SHP77 (cell line): ENCODE data around the gene IL1RAPL2.
"Not testable (repeated sequence)": the region's sequence is repeated elsewhere in the genome, so short reads cannot be mapped to it uniquely, and the experiment has no call there.

Experiments used
- DNase-seq, 2 experiments: peaks; one replicate each; lab custom pipeline; 2025; lab: John Stamatoyannopoulos, UW

The IL1RAPL2 gene

DNA sequence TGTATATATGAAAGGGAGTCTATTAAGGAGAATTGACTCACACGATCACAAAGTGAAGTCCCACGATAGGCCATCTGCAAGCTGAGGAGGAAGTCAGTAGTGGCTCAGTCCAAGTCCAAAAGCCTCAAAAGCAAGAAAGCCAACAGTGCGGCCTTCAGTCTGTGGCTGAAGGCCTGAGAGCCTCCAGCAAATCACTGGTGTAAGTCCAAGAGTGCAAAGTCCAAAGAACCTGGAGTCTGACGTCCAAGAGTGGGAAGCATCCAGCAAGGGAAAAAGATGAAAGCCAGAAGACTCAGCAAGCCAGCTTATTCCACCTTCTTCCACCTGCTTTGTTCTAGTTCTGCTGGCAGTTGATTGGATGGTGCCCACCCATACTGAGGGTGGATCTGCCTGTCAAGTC is 104.1 kb downstream of the IL1RAPL2 start:
- DNase-seq = no peak

GRCh38 chrX:104677517-104677916 is 111.5 kb downstream of the IL1RAPL2 start:
- DNase-seq = not testable (repeated sequence)

GRCh38 chrX:104679175-104679574 is 113.2 kb downstream of the IL1RAPL2 start:
- no peak for DNase-seq

GRCh38 chrX:104681214-104681613 is 115.2 kb downstream of the IL1RAPL2 start:
- no peak for DNase-seq

DNA sequence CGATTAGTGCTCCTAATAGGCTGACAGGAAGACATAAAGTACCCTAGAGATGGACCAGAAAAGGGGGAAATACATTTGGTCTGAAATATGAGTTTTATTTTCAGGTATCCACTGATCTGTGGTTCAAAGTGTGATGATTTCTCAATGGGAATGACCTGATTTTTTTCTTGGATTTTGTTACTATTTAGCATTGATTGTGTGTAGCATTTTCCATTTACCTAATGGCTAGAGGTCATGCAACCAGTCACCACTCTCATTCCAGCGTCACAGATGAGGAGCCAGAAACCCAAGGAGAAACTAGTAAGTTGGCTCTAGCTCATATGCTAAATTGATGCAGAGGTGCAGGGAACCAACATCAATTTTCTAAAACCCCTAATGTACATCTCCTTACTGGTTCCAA is 118.1 kb downstream of the IL1RAPL2 start:
- no peak for DNase-seq

DNA sequence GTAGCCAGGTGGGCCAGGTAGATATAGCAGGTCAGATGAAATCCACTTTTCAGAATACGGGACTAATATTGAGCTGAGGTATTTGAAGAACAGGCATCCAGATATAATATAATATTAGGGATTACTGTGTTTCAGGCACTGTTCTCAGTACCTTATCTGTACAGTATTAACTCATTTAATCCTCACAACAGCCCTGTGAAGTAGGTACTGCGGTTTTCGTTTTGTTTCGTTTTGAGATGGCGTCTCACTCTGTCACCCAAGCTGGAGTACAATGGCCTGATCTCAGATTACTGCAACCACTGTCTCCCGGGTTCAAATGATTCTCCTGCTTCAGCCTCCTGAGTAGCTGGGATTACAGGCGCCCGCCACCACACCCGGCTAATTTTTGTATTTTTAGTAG is 129.6 kb downstream of the IL1RAPL2 start:
- DNase-seq = no peak

DNA sequence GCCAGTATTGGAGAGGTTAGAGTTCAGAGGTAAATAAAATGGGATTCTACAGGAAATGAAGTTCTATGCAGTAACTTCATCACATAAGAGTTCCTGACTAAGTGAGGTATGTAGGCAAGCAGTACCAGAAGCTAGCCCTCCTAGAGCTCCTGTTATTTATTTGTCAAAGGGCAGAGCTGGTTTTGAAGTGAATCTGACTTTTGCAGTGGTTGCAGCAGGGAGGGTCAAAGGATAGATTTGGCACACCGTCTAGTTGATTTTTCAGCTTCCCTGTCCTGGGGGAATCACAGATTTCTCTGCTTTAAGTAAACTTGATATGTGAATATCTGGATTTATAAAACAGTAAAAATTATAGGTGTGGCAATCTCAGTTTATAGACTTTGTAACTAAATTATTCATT is 130.7 kb downstream of the IL1RAPL2 start:
- DNase-seq = no peak

- DNase-seq = no peak
These were observed 131.3 kb downstream of the IL1RAPL2 start for GRCh38 chrX:104697294-104697693.

- no peak for DNase-seq
These were observed 141.0 kb downstream of the IL1RAPL2 start for GRCh38 chrX:104707042-104707441.

GRCh38 chrX:104707572-104707971 is 141.6 kb downstream of the IL1RAPL2 start:
- DNase-seq = no peak

- no peak for DNase-seq
These were observed 146.5 kb downstream of the IL1RAPL2 start for GRCh38 chrX:104712515-104712914.

- no peak for DNase-seq
These were observed 155.9 kb downstream of the IL1RAPL2 start for GRCh38 chrX:104721854-104722253.

GRCh38 chrX:104728456-104728855 is 162.5 kb downstream of the IL1RAPL2 start:
- no peak for DNase-seq

DNA sequence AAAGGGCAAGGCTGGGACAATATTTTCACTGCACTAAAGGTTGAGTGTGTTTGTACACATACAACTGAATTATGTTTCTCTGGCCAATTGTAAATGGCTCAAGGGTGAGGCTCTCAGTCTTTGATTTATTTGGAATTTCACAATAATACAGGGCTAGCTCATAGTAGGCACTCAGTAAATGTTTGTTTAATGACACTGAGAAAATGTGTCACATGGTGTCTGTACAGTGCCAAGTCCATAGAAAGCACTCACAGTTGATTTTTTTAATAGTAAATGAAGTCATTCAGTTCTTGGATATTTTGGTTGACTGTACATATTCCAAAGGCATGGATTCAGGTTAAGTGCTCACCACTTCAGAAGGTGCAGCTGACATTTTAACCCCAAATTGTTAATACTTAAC is 176.4 kb downstream of the IL1RAPL2 start:
- DNase-seq = peak; percentile 0 to 1

DNA sequence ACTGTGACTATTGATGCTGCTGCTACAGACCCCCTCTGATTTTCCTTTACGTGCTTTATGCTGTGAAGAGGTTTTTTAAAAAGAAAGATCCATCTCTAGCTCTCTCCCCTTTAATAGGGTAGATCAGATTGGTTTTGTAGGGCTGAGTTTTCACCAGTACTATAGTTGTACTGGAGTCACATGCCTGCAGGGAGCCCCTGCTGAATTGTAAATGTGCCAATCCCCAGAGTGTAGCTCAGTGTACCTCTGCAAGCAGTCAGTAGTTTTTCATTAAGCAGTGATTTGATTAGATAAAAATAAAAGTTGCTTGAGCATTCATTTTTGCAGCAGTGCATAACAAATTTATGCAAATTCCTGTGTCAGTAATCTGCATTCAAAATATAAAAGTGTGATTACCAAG is 179.2 kb downstream of the IL1RAPL2 start:
- no peak for DNase-seq

DNA sequence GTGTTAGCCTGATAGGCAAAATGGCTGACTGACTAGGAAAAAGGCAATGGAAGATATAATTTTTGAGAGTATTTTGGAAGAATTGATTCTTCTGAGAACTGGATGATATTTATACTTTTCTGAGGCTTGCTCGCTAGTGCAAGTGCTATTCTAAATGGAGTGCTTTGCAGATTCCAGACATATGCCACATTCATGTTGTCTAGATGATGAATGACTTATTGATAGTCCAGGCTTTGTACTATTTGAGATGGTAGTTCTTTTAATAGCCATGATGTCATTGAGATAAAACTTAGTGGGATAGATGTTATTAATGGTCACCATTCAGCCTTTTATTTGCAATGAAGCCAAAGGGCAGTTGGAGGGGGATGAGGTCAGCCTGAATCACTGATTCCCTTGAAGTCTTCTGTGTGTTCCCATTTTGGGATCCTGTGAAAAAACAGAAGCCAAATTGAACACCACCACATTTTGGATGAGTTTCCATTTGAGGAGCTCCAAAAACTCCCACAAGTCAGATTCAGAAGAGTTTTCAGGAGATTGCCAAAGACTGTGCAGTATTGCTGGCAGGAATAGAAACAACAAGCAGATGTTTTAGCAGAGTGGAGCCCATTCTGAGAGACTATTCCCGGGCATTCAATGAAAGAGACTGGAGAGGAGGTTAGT is 184.1 kb downstream of the IL1RAPL2 start:
- no peak for DNase-seq

DNA sequence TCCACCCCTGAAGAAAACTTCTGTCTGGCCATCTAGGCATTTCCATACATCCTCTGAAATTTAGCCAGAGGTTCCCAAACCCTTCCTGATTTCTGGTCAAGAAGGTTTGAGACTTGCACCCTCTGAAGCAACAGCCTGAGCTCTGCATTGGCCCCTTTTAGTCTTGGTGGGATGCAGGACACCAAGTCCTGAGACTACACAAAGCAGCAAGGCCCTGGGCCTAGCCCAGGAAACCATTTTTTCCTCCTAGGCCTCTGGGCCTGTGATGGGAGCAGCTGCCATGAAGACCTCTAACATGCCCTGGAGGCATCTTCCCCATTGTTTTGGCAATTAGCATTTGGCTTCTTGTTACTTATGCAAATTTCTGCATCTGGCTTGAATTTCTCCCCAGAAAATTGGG is 196.6 kb downstream of the IL1RAPL2 start:
- DNase-seq = no peak

DNA sequence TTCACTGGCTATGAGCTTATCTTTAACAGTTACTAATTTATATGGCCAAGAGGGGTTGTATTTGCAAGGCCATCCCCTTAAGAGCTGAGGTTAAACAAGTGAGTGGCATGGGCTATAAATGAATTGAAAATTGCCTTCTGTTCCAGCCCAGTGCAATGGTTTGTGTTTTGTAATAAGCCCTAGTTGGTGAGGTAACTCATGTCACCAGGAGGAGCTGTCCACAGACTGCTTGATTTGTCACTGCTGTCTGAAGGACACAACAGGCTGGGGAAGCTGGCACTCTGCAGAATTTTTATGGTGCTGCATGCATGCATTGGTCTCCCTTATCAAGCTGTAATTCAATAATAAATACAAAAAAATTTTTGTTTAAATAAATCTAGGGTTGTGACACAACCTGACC is 223.8 kb downstream of the IL1RAPL2 start:
- DNase-seq = no peak

GRCh38 chrX:104795804-104796203 is 229.8 kb downstream of the IL1RAPL2 start:
- DNase-seq = no peak

DNA sequence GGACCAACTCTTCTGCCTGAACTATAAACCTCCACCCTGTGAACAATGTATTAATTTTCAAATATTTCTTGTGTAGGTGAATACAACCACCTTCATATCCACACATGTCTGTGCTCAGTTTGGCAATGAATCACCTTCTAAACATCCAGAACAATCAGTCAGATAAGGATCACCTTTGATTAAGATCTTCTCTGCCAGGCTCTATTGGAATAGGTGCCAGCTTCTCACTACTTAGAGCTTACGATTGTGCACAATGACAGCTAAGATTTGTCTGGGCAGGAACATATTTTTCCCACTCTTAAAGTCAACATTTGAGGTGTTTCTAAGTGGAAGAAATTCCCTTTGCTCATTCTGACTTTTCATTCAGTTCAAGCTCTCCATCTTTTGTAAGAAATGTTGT is 237.2 kb downstream of the IL1RAPL2 start:
- no peak for DNase-seq

DNA sequence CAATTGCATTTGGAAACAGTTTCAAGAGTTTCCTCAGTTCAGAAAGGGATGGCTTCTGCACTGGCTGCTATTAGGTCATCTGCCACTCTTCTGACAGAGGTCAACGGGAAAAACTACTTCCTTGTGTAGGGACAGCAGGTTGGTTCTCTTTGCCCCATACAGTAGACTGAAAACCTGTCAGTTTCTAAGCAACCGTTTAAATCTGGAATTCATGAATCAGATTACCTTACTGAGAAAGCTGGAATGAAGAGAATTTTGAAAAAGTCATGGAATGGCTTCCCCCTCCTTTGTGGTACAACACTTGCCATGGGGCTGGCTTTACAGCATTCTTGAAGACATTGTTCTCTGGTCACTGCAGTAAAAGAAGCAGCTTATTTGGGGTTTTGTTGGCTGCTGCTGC is 240.3 kb downstream of the IL1RAPL2 start:
- no peak for DNase-seq

DNA sequence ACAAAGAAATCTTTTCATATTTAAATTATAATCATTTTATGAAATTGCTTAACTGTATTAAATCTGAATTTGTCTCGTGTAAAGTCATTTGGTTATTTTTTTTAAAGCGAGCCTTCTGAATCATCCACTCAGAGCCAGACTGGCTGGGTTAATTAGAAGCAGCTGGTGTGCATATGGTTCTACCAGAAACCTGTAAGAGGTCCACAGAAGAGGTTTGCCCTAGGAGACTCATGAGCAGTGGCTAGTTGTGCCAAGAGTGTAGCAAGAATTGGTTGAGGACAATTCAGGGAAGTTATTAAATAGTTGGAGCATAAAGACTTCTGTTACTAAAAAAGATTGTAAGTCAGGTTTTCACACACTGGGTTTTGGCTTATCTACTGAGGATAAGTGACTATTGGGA is 267.4 kb downstream of the IL1RAPL2 start:
- no peak for DNase-seq

GRCh38 chrX:104842646-104843045 is 276.6 kb downstream of the IL1RAPL2 start:
- DNase-seq = no peak

DNA sequence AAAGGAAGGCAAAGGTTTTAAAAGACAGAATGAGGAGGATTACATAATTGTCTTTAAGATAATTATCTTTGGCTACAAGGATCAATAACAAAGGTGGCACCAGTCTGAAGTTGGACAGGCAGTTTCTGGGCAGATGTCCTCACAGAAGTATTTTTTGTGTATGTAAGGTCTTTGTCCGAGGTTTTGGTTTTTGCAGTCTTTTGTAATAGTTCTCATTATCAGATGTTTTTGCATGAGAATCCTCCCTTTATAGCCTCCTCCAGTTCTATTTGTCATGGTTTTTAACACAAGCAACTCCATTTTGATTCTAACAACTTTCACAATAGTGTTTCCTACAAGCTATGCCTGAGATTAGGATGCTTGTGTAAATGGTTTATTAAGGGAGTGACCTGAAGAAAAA is 286.2 kb downstream of the IL1RAPL2 start:
- no peak for DNase-seq

GRCh38 chrX:104854188-104854587 is 288.2 kb downstream of the IL1RAPL2 start:
- DNase-seq = no peak
